HFF-Myc (cell line): ENCODE measurements around the gene SMOC2.

Experiments used
- DNase-seq: peaks from one replicate; pipeline ENCODE4 v3.0.0-alpha.2; 2011; ENCODE audit warnings: low read depth; ENCODE audit errors: extremely low read depth
- H3K4me3 ChIP-seq: replicated peaks from 2 replicates; pipeline ENCODE4 v1.5.1; 2011; ENCODE audit warnings: low read depth, mild to moderate bottlenecking, control low read depth, low read length
- CTCF ChIP-seq: IDR thresholded peaks from 2 replicates; pipeline ENCODE4 v1.5.1; 2012; ENCODE audit warnings: mild to moderate bottlenecking, low read depth, low read length, control low read depth; ENCODE audit errors: missing control alignments

SMOC2 gene

GRCh38 chr6:168664956-168665355 lies 224.0 kb downstream of the SMOC2 start:
- no peak overlapping the region for H3K4me3 ChIP-seq
- DNase-seq, result no peak
- no peak for TF ChIP-seq CTCF

GRCh38 chr6:168666170-168666569 lies 225.2 kb downstream of the SMOC2 start:
- TF ChIP-seq CTCF, result no peak
- H3K4me3 ChIP-seq, result no peak overlapping the region
- no peak for DNase-seq

- TF ChIP-seq CTCF, result no peak
- no peak for DNase-seq
- no peak overlapping the region for H3K4me3 ChIP-seq
Measured at GRCh38 chr6:168666699-168667427, 225.9 kb downstream of the SMOC2 start.

GRCh38 chr6:168667428-168667805 lies 226.4 kb downstream of the SMOC2 start:
- DNase-seq, result no peak
- H3K4me3 ChIP-seq, result no peak overlapping the region
- no peak for TF ChIP-seq CTCF

GRCh38 chr6:168670401-168670985 lies 229.5 kb downstream of the SMOC2 start:
- no peak overlapping the region for H3K4me3 ChIP-seq
- DNase-seq, result no peak
- TF ChIP-seq CTCF, result no peak

GRCh38 chr6:168671028-168671862 lies 230.3 kb downstream of the SMOC2 start:
- H3K4me3 ChIP-seq, result no peak overlapping the region
- DNase-seq, result no peak
- no peak for TF ChIP-seq CTCF
